Head of caudate nucleus (tissue), 42 donors: Measurements from ENCODE around the gene THSD7A.

Experiments used
- DNase-seq, 42 donors: peaks; one replicate each; pipeline versions ENCODE4 v3.0.0 to v3.0.0-alpha.2; 2020 to 2021; ENCODE audit warnings: mixed read lengths in 7 of 42
- intact Hi-C: fragments of 100-400 bp; cut with DNase I; formaldehyde crosslinking; loops from one replicate; pipeline ENCODE4 v1.15.0; 2022

THSD7A gene

GRCh38 chr7:11655642-11656041 lies 176.4 kb downstream of the THSD7A start:
- DNase-seq, result no peak
- intact Hi-C loops, result no loop called here

GRCh38 chr7:11655163-11655562 lies 176.8 kb downstream of the THSD7A start:
- intact Hi-C loops, result no loop called here
- no peak for DNase-seq

- no peak for DNase-seq
- intact Hi-C loops, result no loop called here
Measured at GRCh38 chr7:11650500-11650899, 181.5 kb downstream of the THSD7A start.

GRCh38 chr7:11650030-11650429 lies 182.0 kb downstream of the THSD7A start:
- no peak for DNase-seq
- intact Hi-C loops, result no loop called here

- DNase-seq, result no peak
- intact Hi-C loops, result no loop called here
Measured at GRCh38 chr7:11648980-11649379, 183.0 kb downstream of the THSD7A start.

GRCh38 chr7:11648101-11648500 lies 183.9 kb downstream of the THSD7A start:
- intact Hi-C loops, result no loop called here
- DNase-seq, result no peak

- intact Hi-C loops, result no loop called here
- DNase-seq, result no peak
Measured at GRCh38 chr7:11642841-11643240, 189.2 kb downstream of the THSD7A start.

- no peak for DNase-seq
- intact Hi-C loops, result no loop called here
Measured at GRCh38 chr7:11642276-11642675, 189.7 kb downstream of the THSD7A start.

- intact Hi-C loops, result no loop called here
- no peak for DNase-seq
Measured at GRCh38 chr7:11638011-11638774, 193.8 kb downstream of the THSD7A start.

- no peak for DNase-seq
- intact Hi-C loops, result no loop called here
Measured at GRCh38 chr7:11636274-11636673, 195.7 kb downstream of the THSD7A start.

GRCh38 chr7:11633310-11633709 lies 198.7 kb downstream of the THSD7A start:
- intact Hi-C loops, result no loop called here
- no peak for DNase-seq

- intact Hi-C loops, result no loop called here
- DNase-seq, result no peak
Measured at GRCh38 chr7:11630355-11630754, 201.6 kb downstream of the THSD7A start.

GRCh38 chr7:11625669-11626068 lies 206.3 kb downstream of the THSD7A start:
- intact Hi-C loops, result no loop called here

GRCh38 chr7:11623093-11623678 lies 208.8 kb downstream of the THSD7A start:
- no peak for DNase-seq
- intact Hi-C loops, result no loop called here

More at GRCh38 chr7:11625669-11626068, 206.3 kb downstream of the THSD7A start:
- no peak for DNase-seq

GRCh38 chr7:11620406-11621253 lies 211.4 kb downstream of the THSD7A start:
- intact Hi-C loops, result no loop called here

GRCh38 chr7:11616466-11616865 lies 215.5 kb downstream of the THSD7A start:
- intact Hi-C loops, result no loop called here
- no peak for DNase-seq

More at GRCh38 chr7:11620406-11621253, 211.4 kb downstream of the THSD7A start:
- DNase-seq, result no peak

- DNase-seq, result no peak
- intact Hi-C loops, result no loop called here
Measured at GRCh38 chr7:11615174-11615573, 216.8 kb downstream of the THSD7A start.

GRCh38 chr7:11613292-11613930 lies 218.6 kb downstream of the THSD7A start:
- intact Hi-C loops, result no loop called here
- DNase-seq, result no peak

- intact Hi-C loops, result no loop called here
- DNase-seq, result no peak
Measured at GRCh38 chr7:11612737-11613136, 219.3 kb downstream of the THSD7A start.
